Spleen (tissue), 7 donors: ENCODE measurements around the gene EIF4B.

Experiments used
- POLR2A ChIP-seq, 3 donors: fragments of 450-650 bp; IDR thresholded peaks; one replicate each; pipeline ENCODE4 v1.5.1; 2017; ENCODE audit warnings: antibody characterized with exemption in 3 of 3, mild to moderate bottlenecking in 1 of 3
- POLR2AphosphoS5 ChIP-seq, 3 donors: sonication (generic); formaldehyde crosslinking; IDR thresholded peaks; one replicate each; pipeline ENCODE4 v1.5.1; 2017; ENCODE audit warnings: antibody characterized with exemption in 3 of 3
- TF ChIP-seq, protein P1 (sequence below), 11 experiments: fragments of 200-600 bp in 7 of 11; fragments of 450-650 bp in 4 of 11; sonication (generic) in 4 of 11; IDR thresholded peaks in 8 of 11; conservative IDR thresholded peaks in 3 of 11; 1 replicate in 7 of 11; 2 replicates in 4 of 11; pipeline versions ENCODE4 v1.4.0 to v1.8.0; 2016 to 2021; ENCODE audit warnings: antibody characterized with exemption in 11 of 11, inconsistent platforms in 4 of 11, mild to moderate bottlenecking in 1 of 11
- donor health status: DM: no; HTN: no; CAD: no; lungs with moderate emphysema.
- donor health status: DM: no; HTN: no; CAD: no.
- donor health status: DM: no; HTN: no; CAD: no.

GRCh38 chr12:53053218-53054111 is 47.2 kb downstream of the EIF4B start:
- peak; percentile 5 to 58 (median 30) for TF ChIP-seq POLR2AphosphoS5 (IDR thresholded peaks at IDR 0.05)
- TF ChIP-seq, protein P1, sequence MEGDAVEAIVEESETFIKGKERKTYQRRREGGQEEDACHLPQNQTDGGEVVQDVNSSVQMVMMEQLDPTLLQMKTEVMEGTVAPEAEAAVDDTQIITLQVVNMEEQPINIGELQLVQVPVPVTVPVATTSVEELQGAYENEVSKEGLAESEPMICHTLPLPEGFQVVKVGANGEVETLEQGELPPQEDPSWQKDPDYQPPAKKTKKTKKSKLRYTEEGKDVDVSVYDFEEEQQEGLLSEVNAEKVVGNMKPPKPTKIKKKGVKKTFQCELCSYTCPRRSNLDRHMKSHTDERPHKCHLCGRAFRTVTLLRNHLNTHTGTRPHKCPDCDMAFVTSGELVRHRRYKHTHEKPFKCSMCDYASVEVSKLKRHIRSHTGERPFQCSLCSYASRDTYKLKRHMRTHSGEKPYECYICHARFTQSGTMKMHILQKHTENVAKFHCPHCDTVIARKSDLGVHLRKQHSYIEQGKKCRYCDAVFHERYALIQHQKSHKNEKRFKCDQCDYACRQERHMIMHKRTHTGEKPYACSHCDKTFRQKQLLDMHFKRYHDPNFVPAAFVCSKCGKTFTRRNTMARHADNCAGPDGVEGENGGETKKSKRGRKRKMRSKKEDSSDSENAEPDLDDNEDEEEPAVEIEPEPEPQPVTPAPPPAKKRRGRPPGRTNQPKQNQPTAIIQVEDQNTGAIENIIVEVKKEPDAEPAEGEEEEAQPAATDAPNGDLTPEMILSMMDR (IDR thresholded peaks at IDR 0.05 in 8 of 11, conservative IDR thresholded peaks at IDR 0.05 in 3 of 11): peak; percentile 45 to 74 (median 68)
- no peak for TF ChIP-seq POLR2A (IDR thresholded peaks at IDR 0.05)
